ENCODE measurements around the gene ZBTB40.

Gene ZBTB40

GRCh38 chr1:22507587-22507986, 55.9 kb downstream of the ZBTB40 start:
- DNase-seq (ENCODE audit: low read depth) = no peak

- DNase-seq (ENCODE audit: low read depth) = no peak
Observed at GRCh38 chr1:22508329-22508728, 56.7 kb downstream of the ZBTB40 start.

- no peak for DNase-seq (ENCODE audit: low read depth)
Observed at GRCh38 chr1:22508991-22509390, 57.3 kb downstream of the ZBTB40 start.

- DNase-seq (ENCODE audit: low read depth) = no peak
Observed at GRCh38 chr1:22509815-22510214, 58.2 kb downstream of the ZBTB40 start.

- DNase-seq (ENCODE audit: low read depth) = no peak
Observed at GRCh38 chr1:22512873-22513272, 61.2 kb downstream of the ZBTB40 start.

GRCh38 chr1:22516906-22517571, 65.4 kb downstream of the ZBTB40 start:
- no peak for DNase-seq (ENCODE audit: low read depth)

- DNase-seq (ENCODE audit: low read depth) = no peak
Observed at GRCh38 chr1:22517956-22518355, 66.3 kb downstream of the ZBTB40 start.

GRCh38 chr1:22518379-22518778, 66.7 kb downstream of the ZBTB40 start:
- no peak for DNase-seq (ENCODE audit: low read depth)

- DNase-seq (ENCODE audit: low read depth) = no peak
Observed at GRCh38 chr1:22520871-22521270, 69.2 kb downstream of the ZBTB40 start.

- no peak for DNase-seq (ENCODE audit: low read depth)
Observed at GRCh38 chr1:22521692-22522091, 70.0 kb downstream of the ZBTB40 start.

GRCh38 chr1:22522221-22522743, 70.6 kb downstream of the ZBTB40 start:
- no peak for DNase-seq (ENCODE audit: low read depth)

GRCh38 chr1:22524481-22524880, 72.8 kb downstream of the ZBTB40 start:
- DNase-seq (ENCODE audit: low read depth) = no peak

- DNase-seq (ENCODE audit: low read depth) = no peak
Observed at GRCh38 chr1:22525211-22525610, 73.6 kb downstream of the ZBTB40 start.

- DNase-seq (ENCODE audit: low read depth) = no peak
Observed at GRCh38 chr1:22525646-22526045, 74.0 kb downstream of the ZBTB40 start.

GRCh38 chr1:22526098-22526497, 74.4 kb downstream of the ZBTB40 start:
- DNase-seq (ENCODE audit: low read depth) = no peak

- DNase-seq (ENCODE audit: low read depth) = no peak
Observed at GRCh38 chr1:22526677-22527076, 75.0 kb downstream of the ZBTB40 start.

GRCh38 chr1:22527122-22527521, 75.5 kb downstream of the ZBTB40 start:
- no peak for DNase-seq (ENCODE audit: low read depth)

GRCh38 chr1:22527555-22528296, 76.1 kb downstream of the ZBTB40 start:
- no peak for DNase-seq (ENCODE audit: low read depth)

- DNase-seq (ENCODE audit: low read depth) = no peak
Observed at GRCh38 chr1:22528451-22528850, 76.8 kb downstream of the ZBTB40 start.

- peak; percentile 33 for DNase-seq (ENCODE audit: low read depth)
Observed at GRCh38 chr1:22529901-22530621, 78.4 kb downstream of the ZBTB40 start.

- no peak for DNase-seq (ENCODE audit: low read depth)
Observed at GRCh38 chr1:22530715-22531114, 79.1 kb downstream of the ZBTB40 start.

GRCh38 chr1:22531251-22531650, 79.6 kb downstream of the ZBTB40 start:
- no peak for DNase-seq (ENCODE audit: low read depth)

Measured in GM04503 (cell line).